NCI-H345 treated with DMSO at 0.1 percent for 48 hours (cell line): ENCODE results near the gene ACBD4.

Experiments
- DNase-seq: peaks from one replicate; lab custom pipeline; 2025; ENCODE audit not compliant: unreplicated experiment; lab: John Stamatoyannopoulos, UW

The ACBD4 gene

DNA sequence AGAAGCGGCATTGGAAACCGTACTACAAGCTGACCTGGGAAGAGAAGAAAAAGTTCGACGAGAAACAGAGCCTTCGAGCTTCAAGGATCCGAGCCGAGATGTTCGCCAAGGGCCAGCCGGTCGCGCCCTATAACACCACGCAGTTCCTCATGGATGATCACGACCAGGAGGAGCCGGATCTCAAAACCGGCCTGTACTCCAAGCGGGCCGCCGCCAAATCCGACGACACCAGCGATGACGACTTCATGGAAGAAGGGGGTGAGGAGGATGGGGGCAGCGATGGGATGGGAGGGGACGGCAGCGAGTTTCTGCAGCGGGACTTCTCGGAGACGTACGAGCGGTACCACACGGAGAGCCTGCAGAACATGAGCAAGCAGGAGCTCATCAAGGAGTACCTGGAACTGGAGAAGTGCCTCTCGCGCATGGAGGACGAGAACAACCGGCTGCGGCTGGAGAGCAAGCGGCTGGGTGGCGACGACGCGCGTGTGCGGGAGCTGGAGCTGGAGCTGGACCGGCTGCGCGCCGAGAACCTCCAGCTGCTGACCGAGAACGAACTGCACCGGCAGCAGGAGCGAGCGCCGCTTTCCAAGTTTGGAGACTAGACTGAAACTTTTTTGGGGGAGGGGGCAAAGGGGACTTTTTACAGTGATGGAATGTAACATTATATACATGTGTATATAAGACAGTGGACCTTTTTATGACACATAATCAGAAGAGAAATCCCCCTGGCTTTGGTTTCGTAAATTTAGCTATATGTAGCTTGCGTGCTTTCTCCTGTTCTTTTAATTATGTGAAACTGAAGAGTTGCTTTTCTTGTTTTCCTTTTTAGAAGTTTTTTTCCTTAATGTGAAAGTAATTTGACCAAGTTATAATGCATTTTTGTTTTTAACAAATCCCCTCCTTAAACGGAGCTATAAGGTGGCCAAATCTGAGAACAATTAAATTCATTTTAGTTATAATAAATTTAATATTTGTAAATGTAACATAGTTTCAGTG lies 14.5 kb downstream of the ACBD4 start:
- DNase-seq: peak; percentile 34

DNA sequence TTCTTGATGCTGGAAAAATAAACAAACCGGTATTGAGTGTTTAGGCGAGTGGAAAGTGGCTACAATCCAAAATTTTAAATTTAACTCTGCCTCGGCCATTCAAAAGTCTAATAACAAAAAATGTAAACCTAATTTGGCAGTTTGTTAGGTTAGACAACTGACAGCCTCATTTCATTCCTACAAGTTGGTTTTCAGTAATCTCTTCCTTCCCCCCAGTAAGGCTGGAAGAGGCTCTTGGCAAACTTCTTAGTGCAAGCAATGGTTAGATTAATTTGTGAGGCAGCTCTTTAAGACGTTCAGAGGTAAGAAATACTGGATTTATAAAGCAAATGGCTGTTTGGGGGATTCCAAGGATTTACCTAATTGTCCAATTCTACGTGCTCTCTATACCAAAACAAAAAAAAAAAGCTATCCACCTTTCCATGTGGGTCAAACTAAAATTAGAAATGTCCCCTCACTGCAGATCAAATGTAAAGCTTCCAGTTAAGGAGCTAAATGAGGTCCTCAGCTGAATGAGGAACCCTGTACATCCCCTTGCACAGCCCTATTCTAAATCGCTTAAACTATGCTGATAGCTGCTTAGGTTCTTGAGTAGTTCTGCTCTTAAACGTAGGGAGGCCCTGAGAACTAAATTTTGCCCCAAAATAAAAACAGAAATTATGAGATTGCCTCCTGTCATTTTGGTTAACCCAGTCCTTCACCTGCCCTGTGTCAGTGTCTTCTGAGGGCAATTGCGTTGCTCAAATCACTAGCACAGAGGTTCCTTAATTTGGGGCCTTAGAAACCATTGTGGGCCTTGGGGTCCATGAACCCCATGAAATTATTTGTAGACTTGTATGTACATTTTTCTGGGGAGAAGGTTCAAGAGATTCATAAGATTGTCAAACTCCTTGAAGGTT lies 15.7 kb downstream of the ACBD4 start:
- no peak for DNase-seq

DNA sequence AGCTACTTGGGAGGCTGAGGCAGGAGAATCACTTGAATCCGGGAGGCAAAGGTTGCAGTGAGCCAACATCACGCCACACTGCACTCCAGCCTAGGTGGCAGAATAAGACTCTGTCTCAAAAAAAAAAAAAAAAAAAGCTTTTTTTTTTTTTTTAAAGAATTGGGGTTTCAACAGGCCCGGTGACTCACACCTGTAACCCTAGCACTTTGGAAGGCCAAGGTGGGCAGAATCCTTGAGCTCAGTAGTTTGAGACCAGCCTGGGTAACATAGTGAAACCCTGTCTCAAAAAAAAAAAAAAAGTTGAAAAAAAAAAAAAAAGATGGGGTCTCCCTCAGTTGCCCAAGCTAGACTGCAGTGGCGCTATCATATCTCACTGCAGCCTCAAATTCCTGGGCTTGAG lies 19.5 kb downstream of the ACBD4 start:
- no peak for DNase-seq

DNA sequence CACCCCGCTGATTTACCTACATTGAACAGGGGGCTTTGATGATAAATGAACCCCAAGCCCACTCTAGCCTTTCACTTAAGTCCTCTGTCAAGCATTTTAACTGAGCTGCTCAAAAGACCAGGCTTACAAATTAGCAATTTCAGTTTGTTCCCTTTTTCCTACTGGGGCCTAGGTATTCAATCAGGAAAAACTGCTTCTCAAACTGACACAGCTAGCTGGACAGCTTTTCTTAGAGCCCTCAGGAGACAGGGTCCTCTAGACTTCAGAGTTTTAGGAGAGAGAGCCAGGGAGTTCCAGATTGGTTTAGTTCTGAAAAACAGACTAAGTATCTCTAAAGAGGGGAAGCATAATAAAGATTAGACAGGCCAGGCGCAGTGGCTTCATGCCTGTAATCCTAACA lies 20.0 kb downstream of the ACBD4 start:
- DNase-seq: no peak

DNA sequence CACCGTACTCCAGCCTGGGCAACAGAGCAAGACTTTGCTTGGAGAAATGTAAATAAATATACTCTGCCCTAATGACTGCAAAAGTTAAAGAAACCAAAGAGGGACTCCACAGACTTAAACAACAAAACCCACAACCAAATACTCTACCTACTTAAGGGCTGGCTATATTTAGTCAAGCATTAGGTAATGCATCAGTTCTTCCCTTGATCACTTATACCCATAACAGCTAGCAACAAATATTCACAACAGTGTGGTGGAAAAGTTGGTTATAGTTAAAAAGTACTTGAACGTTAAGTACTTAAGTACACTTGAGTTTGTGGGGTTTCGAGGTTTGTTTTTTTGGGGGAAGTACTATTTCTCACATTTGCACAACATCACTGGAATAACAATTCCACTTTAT lies 20.8 kb downstream of the ACBD4 start:
- no peak for DNase-seq

DNA sequence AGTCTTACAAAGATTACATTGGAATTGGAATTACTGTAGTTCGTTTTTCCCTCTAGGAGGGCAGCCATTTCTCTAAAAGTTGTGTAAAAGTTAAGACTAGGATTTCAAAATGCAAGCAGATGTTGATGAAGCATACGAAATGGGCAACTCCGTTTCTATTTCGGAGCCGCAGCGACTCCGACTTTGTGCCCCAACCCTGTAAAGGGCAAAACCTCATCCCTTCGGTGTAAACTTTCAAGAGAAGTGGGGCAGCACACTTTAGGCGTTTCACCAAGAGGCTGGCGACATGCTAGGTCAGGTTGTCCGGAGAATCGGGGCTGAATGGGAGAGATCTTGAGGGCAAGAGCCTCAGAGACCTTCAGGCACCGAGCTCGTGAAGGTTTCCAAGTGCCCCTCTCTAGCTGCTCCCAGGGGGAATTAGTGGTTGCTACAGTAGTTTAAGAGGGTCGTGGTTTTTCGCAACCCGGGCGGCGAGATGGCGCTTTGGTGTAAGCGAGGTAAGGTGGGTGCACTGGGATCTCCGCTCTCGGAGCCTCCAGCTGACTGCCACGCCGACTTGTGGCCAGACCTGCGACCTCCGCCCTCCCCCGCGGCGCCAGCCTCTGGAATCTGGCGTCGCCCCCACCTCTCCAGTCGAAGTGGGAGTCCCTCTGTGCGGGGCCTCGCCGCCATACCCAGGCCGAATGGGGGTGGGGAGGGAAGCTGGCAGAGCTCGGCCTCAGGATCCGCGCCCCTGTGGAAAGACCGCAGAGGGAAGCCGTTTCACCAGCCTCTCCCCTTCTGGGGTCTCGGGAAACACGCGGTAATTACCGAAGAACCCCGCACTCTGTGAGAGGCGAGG lies 25.2 kb downstream of the ACBD4 start:
- no peak for DNase-seq

DNA sequence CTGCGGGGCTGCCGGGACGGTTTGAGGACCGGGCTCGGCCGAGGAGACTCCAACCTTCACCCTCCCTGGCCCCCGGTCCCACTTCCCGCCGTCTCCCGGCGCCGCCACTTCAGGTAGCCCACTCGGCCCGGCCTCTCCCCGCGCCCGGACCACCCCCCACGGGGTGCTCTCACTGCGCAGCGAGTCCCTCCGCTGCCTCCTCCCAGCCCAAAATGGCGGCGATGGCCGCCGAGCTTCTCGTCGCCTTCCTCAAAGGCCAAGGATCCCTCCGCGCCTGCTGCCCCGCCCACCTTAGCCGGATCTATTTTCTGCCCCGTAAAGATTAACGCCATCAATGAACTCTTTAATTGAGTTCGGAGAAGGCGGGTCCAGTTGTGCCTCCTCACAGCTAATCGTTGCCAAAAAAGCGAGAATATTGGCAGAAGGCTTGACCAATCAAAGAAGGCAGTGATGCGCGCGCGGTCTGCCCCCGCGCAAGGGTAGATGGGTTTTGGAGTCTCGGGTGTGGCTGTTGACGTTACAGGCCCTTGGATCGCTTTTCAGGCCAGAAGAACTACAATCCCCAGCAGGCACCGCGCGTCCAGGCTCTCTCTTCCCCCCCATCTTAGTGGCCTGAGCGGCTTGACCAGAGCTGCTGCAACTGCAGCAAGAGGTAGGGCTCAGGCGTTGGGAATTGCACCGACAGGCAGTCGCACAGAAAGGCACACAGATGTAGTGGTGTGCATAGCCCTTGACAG lies 26.0 kb downstream of the ACBD4 start, which contains the start of gene HEXIM2:
HEXIM2 (plus strand) TSS at position 588 of the 737 bp plus-strand sequence. CDS start 919 bp downstream, outside the sequence.
- peak; percentile 99 for DNase-seq

DNA sequence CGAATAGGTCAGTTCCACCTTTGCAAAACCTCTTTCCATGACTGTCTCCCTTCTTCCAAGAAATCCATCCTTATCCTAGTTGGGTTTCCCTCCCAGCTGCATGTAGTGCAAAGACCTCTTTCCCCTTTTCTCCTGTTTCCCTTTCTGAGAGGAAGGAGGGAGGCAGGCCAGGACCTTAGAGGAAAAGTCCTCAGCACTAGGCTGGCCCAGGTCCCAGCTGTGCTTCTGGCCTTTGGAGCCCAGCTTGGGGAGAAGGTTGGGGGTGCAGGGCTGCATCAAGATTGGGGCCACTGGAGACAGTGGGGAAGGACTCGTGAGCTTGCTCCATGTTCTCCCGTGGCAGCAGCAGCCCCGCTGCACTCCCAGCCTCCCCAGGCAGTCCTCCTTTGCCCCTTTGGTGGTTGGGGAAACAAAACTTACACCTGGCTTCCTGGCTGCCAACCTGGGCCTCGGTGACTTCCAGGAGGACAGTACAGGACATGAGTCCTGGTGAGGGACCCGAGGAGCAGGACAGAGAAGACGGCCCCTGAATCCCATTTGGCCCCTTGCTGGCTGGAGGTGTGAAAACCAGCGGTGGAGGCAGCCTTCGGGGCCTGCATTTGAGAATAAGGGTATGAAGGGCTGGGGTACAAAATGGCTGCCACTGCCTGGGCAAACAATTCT lies 26.7 kb downstream of the ACBD4 start:
- DNase-seq: no peak

DNA sequence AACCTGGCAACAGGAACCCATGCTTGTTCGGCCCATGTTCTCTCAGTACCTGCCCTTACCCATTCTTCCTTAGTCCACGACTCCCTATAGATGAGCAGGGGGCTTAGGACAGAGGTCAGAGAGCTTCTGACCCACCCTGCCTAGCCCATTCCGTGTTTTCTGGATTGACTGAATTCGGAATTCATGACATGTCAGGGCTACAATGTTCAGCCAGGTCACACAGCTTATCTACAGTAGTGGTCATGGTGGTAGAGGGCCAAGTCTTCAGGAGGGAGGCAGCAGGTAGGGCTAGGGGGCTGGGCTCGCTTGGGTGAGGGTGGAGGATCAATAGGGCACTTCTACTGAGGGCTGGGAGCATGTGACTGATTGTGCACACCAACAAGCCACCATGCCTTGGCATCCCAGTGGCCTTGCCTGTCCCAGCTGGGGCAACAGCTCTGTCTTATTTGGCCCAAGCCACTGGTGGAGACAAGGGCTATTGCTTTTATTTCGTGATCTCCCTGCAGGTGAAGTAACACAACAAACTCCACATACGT lies 29.3 kb downstream of the ACBD4 start:
- DNase-seq: no peak

DNA sequence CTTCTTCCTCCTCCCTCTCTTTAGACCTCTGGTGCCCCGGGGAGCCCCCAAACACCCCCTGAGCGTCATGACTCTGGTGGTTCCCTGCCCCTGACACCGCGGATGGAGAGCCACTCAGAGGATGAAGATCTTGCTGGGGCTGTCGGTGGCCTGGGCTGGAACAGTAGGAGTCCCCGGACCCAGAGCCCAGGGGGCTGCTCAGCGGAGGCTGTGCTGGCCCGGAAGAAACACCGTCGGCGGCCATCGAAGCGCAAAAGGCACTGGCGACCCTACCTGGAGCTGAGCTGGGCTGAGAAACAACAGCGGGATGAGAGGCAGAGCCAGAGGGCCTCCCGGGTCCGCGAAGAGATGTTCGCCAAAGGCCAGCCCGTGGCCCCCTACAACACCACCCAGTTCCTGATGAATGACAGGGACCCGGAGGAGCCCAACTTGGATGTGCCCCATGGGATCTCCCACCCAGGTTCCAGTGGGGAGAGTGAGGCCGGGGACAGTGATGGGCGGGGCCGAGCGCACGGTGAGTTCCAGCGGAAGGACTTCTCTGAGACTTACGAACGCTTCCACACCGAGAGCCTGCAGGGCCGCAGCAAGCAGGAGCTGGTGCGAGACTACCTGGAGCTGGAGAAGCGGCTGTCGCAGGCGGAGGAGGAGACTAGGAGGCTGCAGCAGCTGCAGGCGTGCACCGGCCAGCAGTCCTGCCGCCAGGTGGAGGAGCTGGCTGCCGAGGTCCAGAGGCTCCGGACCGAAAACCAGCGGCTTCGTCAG lies 33.7 kb downstream of the ACBD4 start:
- no peak for DNase-seq

DNA sequence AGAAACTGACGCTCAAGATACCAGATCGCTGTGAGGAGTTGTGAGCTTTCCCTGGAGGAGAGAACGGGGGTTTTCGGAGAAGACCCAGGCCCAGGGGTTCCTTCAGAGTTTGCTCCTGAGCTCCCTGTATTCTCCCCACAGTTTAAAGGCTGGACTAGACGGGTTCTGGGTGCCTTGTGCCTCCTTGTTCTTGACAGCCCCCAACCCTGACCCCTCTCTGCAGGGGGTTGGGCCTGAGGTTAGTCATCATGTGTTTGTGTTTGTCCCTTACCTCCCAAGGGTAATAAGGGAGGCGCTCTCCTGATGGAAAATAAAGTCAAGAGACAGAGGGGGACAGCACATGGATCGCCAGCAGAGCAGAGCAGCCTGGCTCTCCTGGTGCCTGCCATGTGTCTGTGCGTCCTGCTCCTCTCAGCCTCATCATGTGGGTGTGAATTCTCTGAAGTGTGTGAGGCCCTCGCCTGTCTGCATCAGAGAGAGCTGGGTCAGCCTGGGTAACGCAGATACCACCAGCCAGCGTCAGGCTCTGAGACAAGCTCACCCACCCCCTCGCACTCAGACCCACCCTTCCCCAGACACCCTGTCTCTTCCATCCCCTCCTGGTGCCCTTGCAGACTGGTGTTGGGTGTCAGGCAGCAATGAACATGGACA lies 34.9 kb downstream of the ACBD4 start:
- no peak for DNase-seq

DNA sequence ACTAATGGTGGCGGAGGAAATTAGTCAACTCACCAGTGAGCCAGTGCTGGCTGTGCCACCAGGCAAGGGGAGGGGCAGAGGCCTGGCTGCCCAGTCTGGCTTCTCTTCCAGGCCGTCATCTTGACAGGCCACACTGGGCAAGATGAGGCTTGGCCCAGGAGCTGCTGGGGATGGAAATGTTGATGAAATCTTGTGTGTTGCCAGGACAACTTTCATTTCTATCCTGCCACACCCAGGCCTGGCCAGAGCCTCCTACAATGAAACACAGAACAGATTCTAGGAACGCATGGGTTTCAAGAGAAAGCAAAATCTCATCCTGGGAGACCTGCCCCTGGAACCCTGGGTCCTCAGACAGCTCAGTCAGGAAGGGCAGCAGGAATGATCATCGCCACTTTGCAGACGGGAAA lies 35.4 kb downstream of the ACBD4 start:
- DNase-seq: no peak

DNA sequence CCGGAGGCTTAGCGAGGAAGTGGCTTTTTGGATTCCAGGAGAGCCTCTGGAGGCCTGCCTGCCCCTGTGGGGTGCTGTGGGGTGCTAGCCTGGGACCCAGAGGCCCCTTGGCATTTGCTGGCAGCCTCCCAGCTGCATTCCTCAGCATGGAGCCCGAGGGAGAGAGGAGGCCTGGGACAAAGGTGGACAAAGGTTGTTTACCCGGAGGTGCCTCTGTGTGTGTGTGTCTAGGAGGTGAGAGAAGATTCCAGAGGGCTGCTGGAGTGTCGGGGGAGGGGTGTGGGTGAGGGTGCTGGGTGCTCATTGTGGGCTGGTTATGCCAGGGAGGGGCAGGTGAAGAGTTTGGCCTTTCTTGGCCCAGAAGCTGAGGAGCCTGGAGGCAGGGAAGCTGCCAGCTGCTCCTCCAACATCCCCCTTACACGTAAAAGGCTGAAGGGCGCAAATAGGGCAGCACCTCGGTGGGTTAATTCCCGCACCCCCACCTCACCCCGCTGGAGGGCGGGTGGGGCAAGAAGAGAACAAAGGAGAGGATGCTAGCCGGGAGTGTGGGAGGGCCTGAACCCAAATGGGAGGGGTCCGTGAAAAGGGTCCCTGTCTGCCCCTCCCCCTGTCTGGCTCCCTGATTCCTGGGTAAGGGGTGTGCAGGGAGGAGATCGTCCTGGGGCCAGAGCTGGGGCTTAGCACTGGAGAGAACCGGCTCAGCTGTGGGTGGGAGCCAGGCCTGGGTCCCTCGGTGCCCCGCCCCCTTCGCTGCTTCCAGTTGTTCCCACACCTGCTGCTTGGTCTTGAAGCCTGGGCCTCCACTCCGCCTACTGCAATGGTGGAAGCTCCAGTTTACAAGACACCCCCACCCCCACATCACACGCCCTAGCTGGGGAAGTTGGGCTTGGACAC lies 36.1 kb downstream of the ACBD4 start:
- no peak for DNase-seq

DNA sequence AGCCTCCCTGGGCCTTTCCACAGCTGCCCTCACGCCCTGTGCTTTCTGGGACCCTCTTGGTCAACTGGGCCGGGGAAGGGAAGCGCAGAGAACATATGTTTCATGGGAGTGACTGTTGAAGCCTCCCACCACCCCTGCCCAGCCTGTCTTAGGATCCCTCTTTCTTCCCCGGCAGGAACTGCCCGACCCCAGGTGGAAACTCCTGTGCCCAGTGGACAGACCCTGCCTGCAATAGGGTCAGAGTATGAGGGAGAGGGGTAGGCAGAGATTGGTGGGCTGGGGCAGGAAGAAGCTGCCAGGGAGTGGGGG lies 36.7 kb downstream of the ACBD4 start:
- DNase-seq: no peak

DNA sequence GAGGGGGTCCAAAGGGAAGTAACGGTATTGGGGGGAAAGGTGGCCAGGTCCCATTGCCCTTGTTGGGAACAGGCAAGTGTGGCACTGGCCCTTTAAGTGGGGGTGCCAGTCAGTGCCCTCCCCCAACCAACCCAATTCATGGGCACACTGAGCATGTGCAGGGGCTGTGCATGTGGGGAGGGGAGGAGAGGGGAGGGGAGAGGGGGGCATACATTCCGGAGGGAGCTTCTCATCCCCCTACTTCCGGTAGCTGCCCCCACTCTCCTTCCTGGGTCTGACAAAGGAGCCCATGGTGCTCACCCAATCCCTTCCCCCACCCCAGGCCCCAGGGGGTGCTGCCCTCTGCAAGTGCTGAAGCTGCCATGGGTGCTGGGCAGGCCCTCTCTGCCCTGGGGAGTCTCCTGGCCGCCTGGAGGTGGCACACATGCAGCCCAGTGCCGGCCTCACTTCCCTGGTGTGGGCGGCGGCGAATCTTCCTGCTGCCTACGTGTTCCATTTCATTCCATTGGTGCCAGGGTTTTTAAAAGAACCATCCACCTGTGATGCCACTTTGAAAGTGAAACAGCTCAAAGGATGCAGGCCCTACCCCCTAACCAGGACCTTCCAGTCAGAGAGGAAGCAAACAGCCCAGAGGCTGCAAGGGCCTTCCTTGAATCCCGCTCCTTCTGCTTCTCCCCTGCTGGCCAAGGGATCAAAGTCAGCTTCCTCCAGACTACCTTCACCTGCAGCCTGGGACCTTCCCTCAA lies 37.2 kb downstream of the ACBD4 start:
- no peak for DNase-seq

DNA sequence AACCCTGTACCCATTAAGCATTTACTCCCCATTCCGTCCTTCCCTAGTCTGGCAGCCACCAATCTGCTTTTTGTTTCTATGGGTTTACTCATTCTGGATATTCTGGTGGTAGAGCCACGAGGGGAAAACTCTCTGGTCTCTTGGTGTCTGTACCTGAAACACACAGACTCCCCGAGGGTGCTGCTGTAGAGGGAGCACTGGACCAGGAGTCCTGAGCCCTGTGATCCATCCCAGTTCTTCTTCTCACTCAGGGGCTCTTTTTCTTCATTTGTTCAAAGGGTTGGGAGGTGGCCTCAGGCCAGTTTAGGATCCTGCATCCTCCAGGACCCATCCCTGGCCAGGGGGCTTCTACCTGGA lies 40.2 kb downstream of the ACBD4 start:
- no peak for DNase-seq

DNA sequence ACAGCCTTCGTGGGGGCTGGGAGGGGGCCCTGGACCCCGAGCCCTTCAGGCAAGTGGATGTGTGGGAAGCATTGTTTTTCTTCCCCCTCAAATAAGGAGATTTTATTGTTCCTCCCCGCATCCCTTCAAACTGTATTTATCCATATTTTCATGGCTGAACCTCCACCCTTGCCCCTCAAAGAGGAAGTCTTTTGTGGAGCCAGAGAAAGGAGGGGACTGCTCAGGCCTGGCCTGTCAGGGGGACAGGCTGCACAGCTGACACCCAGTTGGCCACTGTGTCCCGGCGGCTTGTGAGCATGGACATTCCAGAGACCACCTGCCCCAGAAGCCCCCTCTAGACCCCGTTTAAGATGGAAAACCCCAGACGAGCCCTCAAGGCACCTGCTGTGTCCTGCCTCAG lies 42.1 kb downstream of the ACBD4 start:
- no peak for DNase-seq
